K562 (cell line): Measurements from ENCODE around the gene KIF20B. TPM values are rescaled to one million over a fixed set of nuclear protein-coding genes. Genes with fewer than 3 reads are reported as not detected.
A peak's percentile ranks its signal among the peaks of the same experiment; 100 is the strongest.

Source experiments
- ATAC-seq: fragments of 200-7000 bp; cut with Tn5 transposase; 3 replicates; pipeline ENCODE4 v1.9.1; 2020; ENCODE audit warnings: moderate library complexity
- BruUV-seq: library from RNA; stranded (reverse); fragments of 400-500 nt; replicated peaks from 2 replicates; lab custom pipeline; 2021; lab: Mats Ljungman, UMichigan
- CTCF ChIA-PET: fragments of 300-600 bp; formaldehyde crosslinking; extraction: SDS; loops from one replicate; lab custom pipeline; 2021; ENCODE audit warnings: low intra/inter-chr PET ratio; lab: Yijun Ruan, JAX
- POLR2A ChIA-PET: fragments of 300-600, 350-650 bp; sonication (Branson Sonifier 250); formaldehyde crosslinking; extraction: SDS; loops from one replicate; lab custom pipeline; 2021; ENCODE audit warnings: antibody characterized with exemption, inconsistent platforms; lab: Yijun Ruan, JAX
- DNase-seq, 4 experiments: peaks; one replicate each; pipeline versions ENCODE4 v3.0.0 to v3.0.0-alpha.2; 2011 to 2018; ENCODE audit warnings: low spot score in 3 of 4, mixed read lengths in 3 of 4; ENCODE audit errors: extremely low read depth in 1 of 4
- FAIRE-seq: peaks from 2 replicates; lab custom pipeline; 2011; peaks lifted over from hg19 to GRCh38; lab: Jason Lieb, UNC
- H2AFZ ChIP-seq: 2 replicates; pipeline ENCODE4 v1.6.0; 2011; ENCODE audit warnings: low read depth, low read length, control low read depth, inconsistent platforms
- H3K27ac ChIP-seq: fragments of 200-600 bp; 3 replicates; pipeline ENCODE4 v1.8.0; 2011; ENCODE audit warnings: low read depth, mild to moderate bottlenecking, control low read depth, inconsistent platforms, low read length, moderate library complexity, mixed read lengths; ENCODE audit errors: extremely low read depth
- H3K27me3 ChIP-seq, 2 experiments: fragments of 300-600 bp in 1 of 2; 2 replicates in 1 of 2; 3 replicates in 1 of 2; pipeline versions ENCODE4 v1.6.0 to v1.8.0; 2011; ENCODE audit warnings: inconsistent platforms in 2 of 2, low read length in 2 of 2, mild to moderate bottlenecking in 1 of 2, mixed read lengths in 1 of 2, moderate library complexity in 1 of 2; ENCODE audit not compliant: control insufficient read depth in 2 of 2, insufficient read depth in 2 of 2
- H3K36me3 ChIP-seq: fragments of 300-600 bp; 3 replicates; pipeline ENCODE4 v1.8.0; 2011; ENCODE audit warnings: mild to moderate bottlenecking, low read length, inconsistent platforms; ENCODE audit not compliant: control insufficient read depth, insufficient read depth
- H3K4me1 ChIP-seq, 2 experiments: fragments of 200-600 bp in 1 of 2; replicated peaks in 1 of 2; 2 replicates in 1 of 2; 3 replicates in 1 of 2; pipeline versions ENCODE4 v1.5.1 to v1.8.0; 2011; ENCODE audit warnings: inconsistent platforms in 2 of 2, low read length in 2 of 2, mild to moderate bottlenecking in 1 of 2, mixed read lengths in 1 of 2, moderate library complexity in 1 of 2; ENCODE audit not compliant: control insufficient read depth in 2 of 2, insufficient read depth in 2 of 2
- H3K4me2 ChIP-seq: 2 replicates; pipeline ENCODE4 v1.6.1; 2011; ENCODE audit warnings: low read length, control low read depth, inconsistent platforms, mixed read lengths; ENCODE audit not compliant: insufficient read depth
- H3K4me3 ChIP-seq: fragments of 200-600 bp; sonication (generic), shearing (Covaris generic); 2 replicates; pipeline ENCODE4 v1.5.1; 2016; ENCODE audit warnings: control low read depth, inconsistent platforms
- H3K79me2 ChIP-seq: fragments of 200-600 bp; 3 replicates; pipeline ENCODE4 v1.8.0; 2011; ENCODE audit warnings: low read length, inconsistent platforms; ENCODE audit not compliant: control insufficient read depth, insufficient read depth
- H3K9ac ChIP-seq, 2 experiments: 2 replicates each; pipeline versions ENCODE4 v1.6.0 to v1.6.1; 2011; ENCODE audit warnings: low read depth in 2 of 2, low read length in 2 of 2, control low read depth in 1 of 2, inconsistent platforms in 1 of 2, mild to moderate bottlenecking in 1 of 2, mixed read lengths in 1 of 2; ENCODE audit not compliant: insufficient read depth in 1 of 2
- H3K9me1 ChIP-seq: one replicate; pipeline ENCODE4 v1.6.0; 2011; ENCODE audit warnings: inconsistent platforms, mild to moderate bottlenecking, low read length, moderate library complexity; ENCODE audit not compliant: control insufficient read depth, insufficient read depth
- H3K9me3 ChIP-seq: replicated peaks from 2 replicates; pipeline ENCODE4 v1.5.1; 2011; ENCODE audit warnings: low read depth, low read length, inconsistent platforms; ENCODE audit not compliant: control insufficient read depth, insufficient read depth
- H4K20me1 ChIP-seq: replicated peaks from 2 replicates; pipeline ENCODE4 v1.6.1; 2011; ENCODE audit warnings: low read length, inconsistent platforms, mixed read lengths; ENCODE audit not compliant: control insufficient read depth, insufficient read depth
- FIP1L1 ChIP-seq: fragments of 200-400 bp; formaldehyde crosslinking; IDR thresholded peaks from 2 replicates; pipeline ENCODE4 v1.6.1; 2018; ENCODE audit warnings: mild to moderate bottlenecking, low read depth, low read length; ENCODE audit not compliant: poor library complexity, severe bottlenecking
- MED1 ChIP-seq: sonication (generic); formaldehyde crosslinking; IDR thresholded peaks from 2 replicates; pipeline ENCODE4 v1.8.1; 2023; ENCODE audit warnings: missing genetic modification reagents, borderline replicate concordance
- POLR3G ChIP-seq: IDR thresholded peaks from 2 replicates; pipeline ENCODE4 v1.6.1; 2011; ENCODE audit not compliant: insufficient read length, insufficient replicate concordance; ENCODE audit errors: extremely low read depth
- RFX1 ChIP-seq: fragments of 450-650 bp; IDR thresholded peaks from 2 replicates; pipeline ENCODE4 v1.6.1; 2016; ENCODE audit warnings: mild to moderate bottlenecking, moderate library complexity
- ZFPM2 ChIP-seq: fragments of 250-450 bp; sonication (Bioruptor Pico); IDR thresholded peaks from 2 replicates; pipeline ENCODE4 v1.5.1; 2022; ENCODE audit warnings: mild to moderate bottlenecking
- ZNF41 ChIP-seq: fragments of 250-450 bp; sonication (Bioruptor Pico); conservative IDR thresholded peaks from 2 replicates; pipeline ENCODE4 v1.4.0; 2020; ENCODE audit warnings: mild to moderate bottlenecking
- ZNF785 ChIP-seq: fragments of 250-450 bp; sonication (Bioruptor Pico); IDR thresholded peaks from 2 replicates; pipeline ENCODE4 v1.4.0; 2020; ENCODE audit warnings: mild to moderate bottlenecking
- WGBS: fragments of 100-300 bp; shearing (Covaris generic); methylation state at CpG from one replicate; pipeline ENCODE4 v1.1.6; 2016; ENCODE audit warnings: low coverage, mixed read lengths; ENCODE audit not compliant: insufficient coverage; ENCODE audit errors: missing lambda C conversion rate; 5-methylcytosine and 5-hydroxymethylcytosine counted together
- in situ Hi-C: fragments of 300-500 bp; cut with MboI; formaldehyde crosslinking; loops from 4 replicates; pipeline ENCODE4 v1.15.0; 2018; ENCODE audit warnings: inconsistent platforms, mixed read lengths
- intact Hi-C: fragments of 100-400 bp; cut with micrococcal nuclease; formaldehyde crosslinking; loops from 2 replicates; pipeline ENCODE4 v1.14.2; 2022
- polyA plus RNA-seq, 8 experiments: library from polyadenylated mRNA; depleted of rRNA in 4 of 8; stranded (reverse) in 5 of 8; unstranded in 3 of 8; fragments of >200 nt; fragmentation: Nextera tagmentation in 2 of 8; fragmentation: Illumina TruSeq in 1 of 8; extraction: Ambion mirVana in 2 of 8; extraction: Trizol in 1 of 8; gene quantifications; 2 replicates each; pipeline versions ENCODE4 v1.2.1 to v1.2.3, GENCODE V29; 2011 to 2014; ENCODE audit warnings: inconsistent platforms in 1 of 8, missing spikeins in 1 of 8
- total RNA-seq, 7 experiments: library from RNA; depleted of rRNA in 6 of 7; stranded (reverse); fragments of >200 nt in 6 of 7; fragmentation: Illumina TruSeq in 2 of 7; extraction: Trizol in 2 of 7; gene quantifications; 2 replicates each; pipeline versions ENCODE4 v1.2.1 to v1.2.3, GENCODE V29; 2011 to 2021; ENCODE audit warnings: low replicate concordance in 1 of 7
- TF ChIP-seq, protein P1 (sequence below): fragments of 450-650 bp; IDR thresholded peaks from 2 replicates; pipeline ENCODE4 v1.6.1; 2017; ENCODE audit warnings: antibody characterized with exemption, mild to moderate bottlenecking

KIF20B gene
- total and polyA plus RNA-seq, 9 of the 15 experiments (the other 6 are each of a cell fraction or from before 2014, with no cell fraction given) = 18.6 to 56.5 (median 32.9) TPM

DNA sequence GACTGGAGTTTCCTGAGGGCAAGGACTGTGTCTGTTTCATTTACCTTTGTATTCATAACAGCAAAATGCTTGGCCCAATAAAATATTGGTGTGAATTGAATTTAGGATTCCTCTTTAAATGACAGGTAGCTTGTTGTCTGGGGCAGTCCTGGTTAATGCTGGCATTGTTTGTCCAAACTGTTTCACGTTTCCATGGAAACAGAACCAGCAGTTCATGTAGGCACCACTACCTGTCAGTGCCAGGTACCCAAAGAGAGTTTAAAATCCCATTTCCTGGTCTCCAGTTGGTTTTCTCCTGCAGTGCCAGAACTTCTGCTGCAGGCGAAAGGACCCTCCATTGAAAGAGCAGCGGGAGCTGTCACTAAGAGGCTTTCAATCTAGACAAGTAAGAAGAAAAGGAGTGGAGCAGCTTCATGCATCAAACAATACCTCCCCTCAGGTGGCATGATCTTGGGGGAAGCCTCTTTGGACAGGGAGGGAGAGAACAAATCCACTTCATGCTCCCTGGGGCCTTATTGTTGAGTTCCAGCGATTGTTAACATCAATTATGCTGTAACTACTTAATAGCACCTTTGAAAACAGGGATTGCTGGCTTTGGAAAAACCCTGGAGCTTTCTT is 109.6 kb downstream of the KIF20B start:
- 0% methylated on average over 4 of the region's 4 CpGs for WGBS
- BruUV-seq = no TSS peak
- CTCF ChIA-PET = no interaction called here

DNA sequence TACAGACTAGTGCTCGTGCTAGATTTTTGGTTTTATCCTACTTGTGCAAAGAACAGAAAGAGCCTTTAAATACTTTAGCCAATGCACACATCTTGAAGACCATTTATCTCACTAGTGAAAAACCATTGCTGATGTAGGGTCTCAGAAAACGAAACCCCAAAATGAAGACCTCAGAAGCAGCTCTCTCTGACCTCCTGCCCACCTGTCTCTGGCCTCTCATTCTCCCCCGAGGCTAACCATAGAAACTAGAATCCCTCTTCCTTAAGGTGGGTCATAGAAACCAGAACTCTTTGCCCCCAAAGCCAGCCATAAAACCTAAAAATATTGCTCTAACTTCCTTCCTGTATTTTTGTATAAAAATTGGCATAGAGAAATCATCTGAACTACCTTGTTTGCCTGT is 112.2 kb downstream of the KIF20B start:
- no peaks in the 10 kb centered on the region for H3K27me3 ChIP-seq
- no peaks in the 10 kb centered on the region for H3K9me1 ChIP-seq
- H4K20me1 ChIP-seq = no peaks in the 10 kb centered on the region
- H3K4me3 ChIP-seq = no peak overlapping the region
- FAIRE-seq (no peak), DNase-seq (no peak), ATAC-seq (no peak)
- H3K4me1 ChIP-seq = no peaks in the 10 kb centered on the region
- ChIA-PET CTCF (no interaction called here), POLR2A (no interaction called here)
- no peak overlapping the region for H3K27ac ChIP-seq
- H3K36me3 ChIP-seq = no peaks in the 10 kb centered on the region
- intact Hi-C loops = no loop called here
- H3K9ac ChIP-seq = no peak overlapping the region
- no peak overlapping the region for H2AFZ ChIP-seq
- BruUV-seq = no TSS peak
- H3K4me2 ChIP-seq = no peak overlapping the region
- no peaks in the 10 kb centered on the region for H3K9me3 ChIP-seq
- TF ChIP-seq MED1 (CRISPR knock-in tag) (no peak), FIP1L1 (no peak), ZNF785 (CRISPR knock-in tag) (no peak), ZNF41 (CRISPR knock-in tag) (no peak), POLR3G (no peak)
- TF ChIP-seq, protein P1, sequence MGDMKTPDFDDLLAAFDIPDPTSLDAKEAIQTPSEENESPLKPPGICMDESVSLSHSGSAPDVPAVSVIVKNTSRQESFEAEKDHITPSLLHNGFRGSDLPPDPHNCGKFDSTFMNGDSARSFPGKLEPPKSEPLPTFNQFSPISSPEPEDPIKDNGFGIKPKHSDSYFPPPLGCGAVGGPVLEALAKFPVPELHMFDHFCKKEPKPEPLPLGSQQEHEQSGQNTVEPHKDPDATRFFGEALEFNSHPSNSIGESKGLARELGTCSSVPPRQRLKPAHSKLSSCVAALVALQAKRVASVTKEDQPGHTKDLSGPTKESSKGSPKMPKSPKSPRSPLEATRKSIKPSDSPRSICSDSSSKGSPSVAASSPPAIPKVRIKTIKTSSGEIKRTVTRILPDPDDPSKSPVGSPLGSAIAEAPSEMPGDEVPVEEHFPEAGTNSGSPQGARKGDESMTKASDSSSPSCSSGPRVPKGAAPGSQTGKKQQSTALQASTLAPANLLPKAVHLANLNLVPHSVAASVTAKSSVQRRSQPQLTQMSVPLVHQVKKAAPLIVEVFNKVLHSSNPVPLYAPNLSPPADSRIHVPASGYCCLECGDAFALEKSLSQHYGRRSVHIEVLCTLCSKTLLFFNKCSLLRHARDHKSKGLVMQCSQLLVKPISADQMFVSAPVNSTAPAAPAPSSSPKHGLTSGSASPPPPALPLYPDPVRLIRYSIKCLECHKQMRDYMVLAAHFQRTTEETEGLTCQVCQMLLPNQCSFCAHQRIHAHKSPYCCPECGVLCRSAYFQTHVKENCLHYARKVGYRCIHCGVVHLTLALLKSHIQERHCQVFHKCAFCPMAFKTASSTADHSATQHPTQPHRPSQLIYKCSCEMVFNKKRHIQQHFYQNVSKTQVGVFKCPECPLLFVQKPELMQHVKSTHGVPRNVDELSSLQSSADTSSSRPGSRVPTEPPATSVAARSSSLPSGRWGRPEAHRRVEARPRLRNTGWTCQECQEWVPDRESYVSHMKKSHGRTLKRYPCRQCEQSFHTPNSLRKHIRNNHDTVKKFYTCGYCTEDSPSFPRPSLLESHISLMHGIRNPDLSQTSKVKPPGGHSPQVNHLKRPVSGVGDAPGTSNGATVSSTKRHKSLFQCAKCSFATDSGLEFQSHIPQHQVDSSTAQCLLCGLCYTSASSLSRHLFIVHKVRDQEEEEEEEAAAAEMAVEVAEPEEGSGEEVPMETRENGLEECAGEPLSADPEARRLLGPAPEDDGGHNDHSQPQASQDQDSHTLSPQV = no peak
- 0% methylated on average over 3 of the region's 3 CpGs for WGBS
- in situ Hi-C loops = no loop called here
- H3K79me2 ChIP-seq = no peaks in the 10 kb centered on the region

More for the DNA sequence above, 109.6 kb downstream of the KIF20B start:
- Histone ChIP-seq H3K9me1 (no peaks in the 10 kb centered on the region), H3K4me3 (no peak overlapping the region), H3K27me3 (no peaks in the 10 kb centered on the region), H3K79me2 (no peaks in the 10 kb centered on the region), H3K4me2 (no peak overlapping the region), H3K36me3 (no peaks in the 10 kb centered on the region), H4K20me1 (no peaks in the 10 kb centered on the region), H3K4me1 (no peaks in the 10 kb centered on the region), H3K9me3 (no peaks in the 10 kb centered on the region), H3K27ac (no peak overlapping the region), H2AFZ (no peak overlapping the region), H3K9ac (no peak overlapping the region)
- DNase-seq (no peak), ATAC-seq (no peak), FAIRE-seq (no peak)
- POLR2A ChIA-PET = no interaction called here
- in situ Hi-C loops = no loop called here
- TF ChIP-seq ZFPM2 (no peak), RFX1 (peak; percentile 51)
- intact Hi-C loops = no loop called here
